K562 (cell line): ENCODE results near the gene THADA. TPM values are rescaled to one million over a fixed set of nuclear protein-coding genes. Genes with fewer than 3 reads are reported as not detected.

Experiments used
- CREB1 ChIP-seq, 2 experiments: sonication (generic) in 1 of 2; formaldehyde crosslinking in 1 of 2; IDR thresholded peaks; 2 replicates each; pipeline versions ENCODE4 v1.6.1 to v1.8.0; 2012 to 2022; ENCODE audit warnings: inconsistent platforms in 1 of 2, mild to moderate bottlenecking in 1 of 2, missing genetic modification reagents in 1 of 2, moderate library complexity in 1 of 2
- FOXA1 ChIP-seq: fragments of 450-650 bp; IDR thresholded peaks from 2 replicates; pipeline ENCODE4 v1.6.1; 2016; ENCODE audit warnings: mild to moderate bottlenecking, borderline replicate concordance
- HNRNPH1 ChIP-seq: fragments of 200-400 bp; formaldehyde crosslinking; optimal IDR thresholded peaks from 2 replicates; pipeline ENCODE3; 2017; ENCODE audit warnings: low read depth, mild to moderate bottlenecking, low read length, moderate library complexity
- HNRNPK ChIP-seq: fragments of 200-400 bp; formaldehyde crosslinking; IDR thresholded peaks from one replicate; pipeline ENCODE4 v1.6.1; 2018; ENCODE audit warnings: mild to moderate bottlenecking, low read depth, low read length; ENCODE audit not compliant: poor library complexity, severe bottlenecking
- IRF9 ChIP-seq: fragments of 450-650 bp; IDR thresholded peaks from 2 replicates; pipeline ENCODE4 v1.6.1; 2016; ENCODE audit warnings: missing biosample characterization, missing genetic modification characterization
- NR2C2 ChIP-seq, 2 experiments: fragments of 200-800 bp in 1 of 2; sonication (Bioruptor generic) in 1 of 2; sonication (generic) in 1 of 2; formaldehyde crosslinking in 1 of 2; IDR thresholded peaks; 2 replicates each; pipeline versions ENCODE4 v1.6.1 to v1.8.0; 2016 to 2022; ENCODE audit warnings: mild to moderate bottlenecking in 1 of 2, missing compliant biosample characterization in 1 of 2, missing genetic modification characterization in 1 of 2, missing genetic modification reagents in 1 of 2
- PCBP2 ChIP-seq: fragments of 200-400 bp; formaldehyde crosslinking; IDR thresholded peaks from 2 replicates; pipeline ENCODE4 v1.6.1; 2018; ENCODE audit warnings: low read length, low read depth, mild to moderate bottlenecking, moderate library complexity; ENCODE audit not compliant: poor library complexity, severe bottlenecking
- POLR3G ChIP-seq: IDR thresholded peaks from 2 replicates; pipeline ENCODE4 v1.6.1; 2011; ENCODE audit not compliant: insufficient read length, insufficient replicate concordance; ENCODE audit errors: extremely low read depth
- RBBP5 ChIP-seq: fragments of 200-600 bp; sonication (generic); IDR thresholded peaks from 2 replicates; pipeline ENCODE4 v1.6.1; 2012; ENCODE audit warnings: borderline replicate concordance, mild to moderate bottlenecking, low read length, control low read depth, inconsistent platforms; ENCODE audit not compliant: insufficient read depth, poor library complexity, severe bottlenecking
- TAF9B ChIP-seq: fragments of 450-650 bp; IDR thresholded peaks from 2 replicates; pipeline ENCODE4 v1.6.1; 2018; ENCODE audit warnings: mild to moderate bottlenecking; ENCODE audit not compliant: partially characterized antibody
- TRIM24 ChIP-seq, 2 experiments: fragments of 450-650 bp; IDR thresholded peaks; 2 replicates each; pipeline ENCODE4 v1.6.1; 2016
- ZNF253 ChIP-seq: fragments of 250-450 bp; sonication (Bioruptor Pico); conservative IDR thresholded peaks from 2 replicates; pipeline ENCODE4 v1.6.1; 2021; ENCODE audit warnings: mild to moderate bottlenecking
- ZNF347 ChIP-seq: fragments of 450-650 bp; formaldehyde crosslinking; IDR thresholded peaks from 2 replicates; pipeline ENCODE4 v1.4.0; 2020; ENCODE audit warnings: low read depth, mild to moderate bottlenecking, moderate library complexity
- ZNF780A ChIP-seq: fragments of 250-450 bp; sonication (Bioruptor Pico); IDR thresholded peaks from 2 replicates; pipeline ENCODE4 v1.5.0; 2021; ENCODE audit warnings: mild to moderate bottlenecking
- ZNF830 ChIP-seq: fragments of 250-450 bp; sonication (Bioruptor Pico); IDR thresholded peaks from 2 replicates; pipeline ENCODE4 v1.5.0; 2021; ENCODE audit warnings: mild to moderate bottlenecking
- ZZZ3 ChIP-seq: fragments of 450-650 bp; IDR thresholded peaks from 2 replicates; pipeline ENCODE4 v1.6.1; 2016; ENCODE audit warnings: antibody characterized with exemption, mild to moderate bottlenecking, moderate library complexity
- polyA plus RNA-seq, 8 experiments: library from polyadenylated mRNA; depleted of rRNA in 4 of 8; stranded (reverse) in 5 of 8; unstranded in 3 of 8; fragments of >200 nt; fragmentation: Nextera tagmentation in 2 of 8; fragmentation: Illumina TruSeq in 1 of 8; extraction: Ambion mirVana in 2 of 8; extraction: Trizol in 1 of 8; gene quantifications; 2 replicates each; pipeline versions ENCODE4 v1.2.1 to v1.2.3, GENCODE V29; 2011 to 2014; ENCODE audit warnings: inconsistent platforms in 1 of 8, missing spikeins in 1 of 8
- total RNA-seq, 7 experiments: library from RNA; depleted of rRNA in 6 of 7; stranded (reverse); fragments of >200 nt in 6 of 7; fragmentation: Illumina TruSeq in 2 of 7; extraction: Trizol in 2 of 7; gene quantifications; 2 replicates each; pipeline versions ENCODE4 v1.2.1 to v1.2.3, GENCODE V29; 2011 to 2021; ENCODE audit warnings: low replicate concordance in 1 of 7
- TF ChIP-seq, protein P1 (sequence below): fragments of 450-650 bp; formaldehyde crosslinking; IDR thresholded peaks from 2 replicates; pipeline ENCODE4 v1.4.0; 2020; ENCODE audit warnings: mild to moderate bottlenecking
- TF ChIP-seq, protein P2 (sequence below), 3 experiments: fragments of 200-800 bp in 1 of 3; sonication (Bioruptor generic) in 1 of 3; sonication (generic) in 1 of 3; formaldehyde crosslinking in 1 of 3; IDR thresholded peaks; 2 replicates each; pipeline versions ENCODE4 v1.6.1 to v1.8.0; 2016 to 2022; ENCODE audit warnings: mild to moderate bottlenecking in 2 of 3, missing compliant biosample characterization in 2 of 3, missing genetic modification characterization in 2 of 3, missing genetic modification reagents in 1 of 3
- TF ChIP-seq, protein P3 (sequence below): sonication (generic); formaldehyde crosslinking; IDR thresholded peaks from 2 replicates; pipeline ENCODE4 v1.8.1; 2023; ENCODE audit warnings: mild to moderate bottlenecking, missing genetic modification reagents, moderate library complexity

THADA gene
- total and polyA plus RNA-seq, 9 of the 15 experiments (the other 6 are each of a cell fraction or from before 2014, with no cell fraction given): 17.8 to 34.7 (median 31.9) TPM

DNA sequence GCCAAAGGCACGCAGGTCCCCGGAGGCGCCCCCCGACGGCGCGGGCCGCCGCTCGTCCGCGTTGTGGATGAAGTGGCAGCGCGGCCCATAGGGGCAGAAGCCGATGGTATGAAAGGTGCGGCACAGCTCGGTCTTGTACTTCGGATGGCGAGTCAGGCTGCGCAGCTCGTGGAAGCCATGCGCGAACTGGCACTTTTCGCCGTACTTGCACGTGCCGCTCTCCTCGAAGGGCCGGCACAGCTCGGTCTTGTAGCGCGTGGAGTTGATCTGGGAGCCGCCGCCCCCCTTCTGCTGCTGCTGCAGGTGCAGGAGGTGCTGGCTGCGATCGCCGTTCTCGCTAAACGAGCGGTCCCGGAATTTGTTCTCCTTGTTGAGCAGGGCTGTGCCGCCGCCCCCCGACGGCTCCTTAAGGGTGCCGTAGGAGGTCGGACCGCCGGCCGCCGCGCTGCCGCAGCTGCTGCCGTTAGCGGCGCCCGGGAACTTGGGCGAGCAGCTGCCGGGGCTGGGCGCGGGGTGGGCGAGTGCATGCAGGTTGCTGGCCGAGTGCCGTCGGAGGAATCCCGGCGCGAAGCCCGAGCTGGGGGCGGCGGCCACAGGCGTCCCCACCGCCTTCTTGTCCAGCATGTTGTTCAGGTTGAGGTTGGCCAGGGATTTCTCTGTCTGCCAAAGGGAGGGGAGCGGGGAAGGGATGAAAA, 370.6 kb downstream of the THADA start (continued):
- TF ChIP-seq, protein P1, sequence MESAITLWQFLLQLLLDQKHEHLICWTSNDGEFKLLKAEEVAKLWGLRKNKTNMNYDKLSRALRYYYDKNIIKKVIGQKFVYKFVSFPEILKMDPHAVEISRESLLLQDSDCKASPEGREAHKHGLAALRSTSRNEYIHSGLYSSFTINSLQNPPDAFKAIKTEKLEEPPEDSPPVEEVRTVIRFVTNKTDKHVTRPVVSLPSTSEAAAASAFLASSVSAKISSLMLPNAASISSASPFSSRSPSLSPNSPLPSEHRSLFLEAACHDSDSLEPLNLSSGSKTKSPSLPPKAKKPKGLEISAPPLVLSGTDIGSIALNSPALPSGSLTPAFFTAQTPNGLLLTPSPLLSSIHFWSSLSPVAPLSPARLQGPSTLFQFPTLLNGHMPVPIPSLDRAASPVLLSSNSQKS: no peak
- TF ChIP-seq ZNF830 (CRISPR knock-in tag) (no peak), HNRNPH1 (no peak), PCBP2 (no peak), TRIM24 (IDR thresholded peaks at IDR 0.05) (peak in 1 of 2 experiments; percentile 73; a peak in 2 of 4 replicates), HNRNPK (no peak), POLR3G (no peak), ZNF253 (CRISPR knock-in tag) (no peak), IRF9 (tag) (no peak), ZNF347 (CRISPR knock-in tag) (no peak), FOXA1 (no peak), NR2C2 (CRISPR knock-in tag; IDR thresholded peaks at IDR 0.05) (no peak), NR2C2 (tag; IDR thresholded peaks at IDR 0.05) (no peak), RBBP5 (peak; percentile 83), ZZZ3 (no peak), CREB1 (IDR thresholded peaks at IDR 0.05) (no peak), CREB1 (CRISPR knock-in tag; IDR thresholded peaks at IDR 0.05) (peak; percentile 38), TAF9B (no peak), ZNF780A (CRISPR knock-in tag) (no peak)
- TF ChIP-seq, protein P2, sequence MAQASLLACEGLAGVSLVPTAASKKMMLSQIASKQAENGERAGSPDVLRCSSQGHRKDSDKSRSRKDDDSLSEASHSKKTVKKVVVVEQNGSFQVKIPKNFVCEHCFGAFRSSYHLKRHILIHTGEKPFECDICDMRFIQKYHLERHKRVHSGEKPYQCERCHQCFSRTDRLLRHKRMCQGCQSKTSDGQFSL (CRISPR knock-in tag; IDR thresholded peaks at IDR 0.05): peak; percentile 64; the same call in 1 of the 2 replicates
- TF ChIP-seq, protein P2 (tag; IDR thresholded peaks at IDR 0.05): no peak; a peak in 1 of 4 replicates
- TF ChIP-seq, protein P3, sequence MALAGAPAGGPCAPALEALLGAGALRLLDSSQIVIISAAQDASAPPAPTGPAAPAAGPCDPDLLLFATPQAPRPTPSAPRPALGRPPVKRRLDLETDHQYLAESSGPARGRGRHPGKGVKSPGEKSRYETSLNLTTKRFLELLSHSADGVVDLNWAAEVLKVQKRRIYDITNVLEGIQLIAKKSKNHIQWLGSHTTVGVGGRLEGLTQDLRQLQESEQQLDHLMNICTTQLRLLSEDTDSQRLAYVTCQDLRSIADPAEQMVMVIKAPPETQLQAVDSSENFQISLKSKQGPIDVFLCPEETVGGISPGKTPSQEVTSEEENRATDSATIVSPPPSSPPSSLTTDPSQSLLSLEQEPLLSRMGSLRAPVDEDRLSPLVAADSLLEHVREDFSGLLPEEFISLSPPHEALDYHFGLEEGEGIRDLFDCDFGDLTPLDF (CRISPR knock-in tag): peak; percentile 70; the same call in 1 of the 2 replicates
